NCI-H2196 (cell line): ENCODE results near the gene DBF4B.

ENCODE experiments used
- DNase-seq: peaks from one replicate; lab custom pipeline; 2025; ENCODE audit not compliant: unreplicated experiment; lab: John Stamatoyannopoulos, UW

DBF4B gene

DNA sequence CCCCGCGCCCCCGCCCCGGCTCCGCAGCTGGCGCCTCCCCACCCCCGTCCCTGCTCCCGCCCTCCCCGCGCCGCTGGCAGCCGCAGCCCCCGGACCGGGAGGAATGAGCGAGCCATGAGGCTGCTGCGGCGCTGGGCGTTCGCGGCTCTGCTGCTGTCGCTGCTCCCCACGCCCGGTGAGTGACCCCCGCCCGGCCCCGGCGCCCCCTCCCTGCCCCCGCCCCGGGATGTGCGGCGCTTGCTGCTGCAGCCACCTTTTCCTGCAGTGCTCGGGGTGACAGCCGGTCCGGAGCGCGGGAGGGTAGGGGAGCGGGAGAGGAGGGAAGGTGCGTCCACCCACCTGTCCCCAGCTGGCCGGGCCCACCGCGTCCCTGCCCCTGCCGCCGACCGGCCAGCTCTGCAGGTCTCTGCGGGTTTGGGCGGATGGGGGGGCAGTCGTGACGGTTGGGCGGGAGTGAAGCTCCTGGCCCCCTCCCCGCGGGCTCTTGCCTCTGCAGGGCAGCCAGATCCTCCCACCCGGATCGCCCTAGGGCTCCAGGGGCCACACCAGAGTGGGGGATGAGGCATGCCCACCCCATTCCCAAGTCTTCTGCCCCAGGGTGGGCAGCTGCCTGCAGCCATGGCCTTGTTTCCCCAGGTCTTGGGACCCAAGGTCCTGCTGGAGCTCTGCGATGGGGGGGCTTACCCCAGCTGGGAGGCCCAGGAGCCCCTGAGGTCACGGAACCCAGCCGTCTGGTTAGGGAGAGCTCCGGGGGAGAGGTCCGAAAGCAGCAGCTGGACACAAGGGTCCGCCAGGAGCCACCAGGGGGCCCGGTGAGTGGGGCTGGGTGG lies 50.8 kb downstream of the DBF4B start:
- no peak for DNase-seq

DNA sequence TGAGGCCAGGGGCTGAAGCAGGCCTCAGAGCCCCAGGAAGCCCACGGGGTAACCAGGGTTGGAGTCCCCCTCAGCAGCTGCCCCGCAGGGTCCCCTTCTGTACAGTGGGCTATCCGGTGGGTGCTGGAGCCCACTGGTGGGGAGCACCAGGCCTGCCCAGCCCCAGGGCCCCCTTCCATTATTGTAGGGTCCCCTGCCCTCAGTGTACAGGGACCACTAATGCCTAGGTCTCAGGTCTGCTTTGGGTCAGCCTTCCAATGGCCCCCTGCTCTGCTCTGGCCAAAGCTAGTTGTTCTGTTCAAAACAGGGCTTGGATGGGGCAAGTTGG lies 51.4 kb downstream of the DBF4B start:
- DNase-seq, result no peak

DNA sequence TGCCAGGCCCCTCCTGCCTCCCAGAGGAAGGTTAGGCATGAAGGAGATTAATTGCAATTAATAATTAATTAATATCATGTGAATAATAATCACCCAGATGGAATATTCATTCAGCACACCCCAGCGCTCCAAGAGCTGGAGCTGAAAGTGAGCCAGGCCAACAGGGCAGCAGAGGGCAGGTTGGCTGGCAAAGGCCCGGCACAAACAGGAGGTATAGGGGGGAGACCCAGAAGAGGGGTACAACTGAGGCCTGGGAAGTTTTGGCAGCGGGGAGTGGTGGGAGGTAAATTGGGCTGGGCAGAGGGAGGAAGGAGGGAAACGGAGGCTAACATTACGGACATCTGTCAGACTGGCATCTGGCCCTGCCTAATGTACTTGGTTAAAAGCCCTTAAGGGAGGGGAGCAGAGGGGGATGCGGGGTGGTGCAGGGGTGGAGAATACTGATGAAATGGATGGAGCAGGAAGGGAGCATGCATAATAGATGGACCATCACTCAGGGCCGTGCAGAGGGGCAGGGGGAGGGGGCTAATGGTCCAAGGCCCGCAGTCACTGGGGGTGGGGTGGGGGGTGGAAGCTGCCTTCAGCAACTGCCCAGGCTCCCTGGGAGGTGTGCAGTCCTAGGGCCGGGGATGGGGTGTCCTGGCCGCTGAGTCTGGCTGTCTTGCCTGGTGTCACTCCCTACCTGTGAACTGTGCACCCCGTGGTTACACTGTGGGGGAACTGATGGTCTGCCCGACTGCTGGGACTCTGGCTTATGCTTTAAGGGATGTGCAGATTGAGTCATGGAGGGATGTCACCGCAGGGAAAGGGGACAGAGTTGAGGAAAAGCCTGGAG lies 52.2 kb downstream of the DBF4B start:
- no peak for DNase-seq

DNA sequence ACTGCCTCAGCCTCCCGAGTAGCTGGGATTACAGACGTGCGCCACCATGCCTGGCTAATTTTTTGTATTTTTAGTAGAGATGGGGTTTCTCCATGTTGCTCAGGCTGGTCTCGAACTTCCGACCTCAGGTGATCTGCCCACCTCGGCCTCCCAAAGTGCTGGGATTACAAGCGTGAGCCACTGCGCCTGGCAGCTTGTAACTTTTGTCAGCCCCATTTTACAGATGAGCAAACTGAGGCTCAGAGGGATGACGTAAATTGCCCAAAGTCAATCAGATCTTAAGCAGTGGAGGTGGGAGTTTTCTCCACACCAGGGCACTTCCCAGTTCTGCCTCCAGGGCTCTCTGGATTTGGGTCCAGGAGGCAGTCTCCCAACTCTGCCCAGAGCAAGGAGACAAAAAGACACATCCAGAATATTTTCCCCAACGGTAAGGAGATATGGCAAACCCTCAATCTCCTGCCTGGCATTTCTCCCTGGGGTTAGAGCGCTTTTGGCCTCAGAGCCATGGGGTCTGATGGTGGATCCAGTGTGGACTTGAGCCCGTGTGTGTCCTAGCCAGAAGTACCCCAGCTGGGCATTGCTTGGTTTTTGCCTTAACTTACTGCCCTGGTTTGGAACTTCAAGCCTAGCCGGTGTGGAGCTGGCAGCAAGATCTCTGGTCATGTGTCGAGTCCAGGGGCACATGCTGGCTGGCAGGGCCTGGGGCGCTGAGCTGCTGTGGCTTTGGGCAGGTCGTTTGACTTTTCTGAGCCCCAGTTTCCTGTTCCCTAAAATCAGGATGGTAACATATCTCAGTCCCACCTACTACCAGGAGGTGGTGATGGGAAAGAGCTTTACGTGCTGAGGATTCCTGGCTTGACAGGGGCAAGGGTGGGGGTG lies 53.7 kb downstream of the DBF4B start:
- no peak for DNase-seq

DNA sequence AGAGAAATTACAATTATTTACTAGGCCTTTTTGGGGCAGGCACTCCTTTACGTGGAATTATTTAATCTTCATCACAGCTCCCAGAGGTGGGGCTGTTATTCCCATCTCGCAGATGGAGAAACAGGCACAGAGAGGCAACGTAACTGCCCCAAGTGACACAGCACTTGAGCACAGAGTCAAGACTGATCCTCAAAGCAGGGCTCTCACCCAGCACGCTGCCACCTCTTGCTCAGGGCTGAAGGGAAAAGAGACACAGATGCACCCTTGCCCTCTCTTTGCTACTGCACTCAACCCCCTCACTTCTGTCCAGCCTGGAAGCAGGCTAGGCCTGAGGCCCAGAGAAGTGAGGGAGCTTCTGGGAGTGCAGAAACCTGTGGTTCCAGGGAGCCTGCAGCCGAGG lies 54.7 kb downstream of the DBF4B start:
- DNase-seq, result no peak

DNA sequence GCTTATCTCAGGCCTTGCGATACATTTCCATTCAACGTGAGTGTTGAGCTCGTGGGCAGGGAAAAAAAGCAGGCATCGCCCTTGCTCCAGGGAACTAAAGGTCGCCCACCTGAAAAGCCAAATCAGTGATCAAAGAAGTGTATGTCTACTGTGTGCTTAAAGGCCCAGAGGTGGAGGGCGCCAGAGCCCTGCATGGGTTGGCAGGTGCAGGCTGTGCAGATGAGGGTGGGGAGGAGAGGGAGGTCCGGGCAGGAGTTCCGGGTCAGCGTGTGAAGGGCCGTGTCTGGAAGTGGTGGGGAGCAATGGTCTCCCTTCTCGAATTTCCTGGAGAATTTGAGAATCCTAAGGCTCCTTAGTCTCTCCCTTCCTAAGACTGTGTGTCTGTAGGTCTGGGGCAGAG lies 57.5 kb downstream of the DBF4B start:
- DNase-seq, result no peak

DNA sequence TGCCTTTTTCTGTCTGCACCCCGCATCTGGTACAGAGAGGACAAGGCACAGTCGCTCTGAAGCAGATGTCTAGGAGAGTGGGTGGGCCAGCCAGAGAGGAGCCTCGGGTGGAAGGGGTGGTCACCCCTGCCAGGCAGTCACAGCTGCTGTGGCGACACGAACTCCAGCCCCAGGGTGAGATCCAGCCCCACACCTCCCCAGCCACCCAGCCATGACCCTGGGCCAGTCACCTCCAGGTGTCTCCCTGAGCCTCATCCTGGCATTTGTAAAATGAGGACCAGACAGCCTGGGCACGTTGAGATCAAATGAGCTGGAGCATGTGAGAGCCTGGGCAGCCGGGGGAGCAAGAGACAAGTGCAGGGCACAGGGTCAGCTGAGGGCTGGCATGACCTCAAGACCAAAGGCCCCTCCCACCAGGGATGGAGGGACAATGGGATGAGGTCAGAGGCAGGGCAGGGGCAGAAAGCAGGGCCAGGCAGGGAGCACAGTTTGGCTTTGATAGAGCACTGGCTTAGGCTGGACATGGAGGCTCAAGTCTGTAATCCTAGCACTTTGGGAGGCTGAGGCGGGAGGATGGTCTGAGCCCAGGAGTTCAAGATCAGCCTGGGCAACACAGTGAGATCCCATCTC lies 58.1 kb downstream of the DBF4B start:
- DNase-seq, result peak; percentile 23

DNA sequence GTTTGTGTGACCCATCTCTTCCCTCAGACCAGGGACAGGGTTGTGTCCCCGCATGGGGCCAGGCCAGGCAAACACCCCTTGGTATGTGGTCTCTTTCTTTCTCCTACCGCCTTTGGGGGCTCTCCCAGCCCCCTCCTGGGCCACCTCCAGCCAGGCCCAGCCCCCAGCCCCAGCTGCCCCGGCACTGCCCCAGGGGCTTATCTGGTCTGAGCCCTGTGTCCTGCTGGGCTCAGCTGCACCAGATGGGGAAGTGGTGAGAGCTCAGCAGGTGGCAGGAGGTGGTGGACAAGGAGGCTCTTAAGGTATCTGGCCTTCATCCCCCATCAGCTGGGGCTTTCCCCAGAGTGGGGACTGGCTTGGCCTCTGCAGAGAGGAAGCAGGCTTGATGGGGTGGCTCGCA lies 59.0 kb downstream of the DBF4B start:
- no peak for DNase-seq

DNA sequence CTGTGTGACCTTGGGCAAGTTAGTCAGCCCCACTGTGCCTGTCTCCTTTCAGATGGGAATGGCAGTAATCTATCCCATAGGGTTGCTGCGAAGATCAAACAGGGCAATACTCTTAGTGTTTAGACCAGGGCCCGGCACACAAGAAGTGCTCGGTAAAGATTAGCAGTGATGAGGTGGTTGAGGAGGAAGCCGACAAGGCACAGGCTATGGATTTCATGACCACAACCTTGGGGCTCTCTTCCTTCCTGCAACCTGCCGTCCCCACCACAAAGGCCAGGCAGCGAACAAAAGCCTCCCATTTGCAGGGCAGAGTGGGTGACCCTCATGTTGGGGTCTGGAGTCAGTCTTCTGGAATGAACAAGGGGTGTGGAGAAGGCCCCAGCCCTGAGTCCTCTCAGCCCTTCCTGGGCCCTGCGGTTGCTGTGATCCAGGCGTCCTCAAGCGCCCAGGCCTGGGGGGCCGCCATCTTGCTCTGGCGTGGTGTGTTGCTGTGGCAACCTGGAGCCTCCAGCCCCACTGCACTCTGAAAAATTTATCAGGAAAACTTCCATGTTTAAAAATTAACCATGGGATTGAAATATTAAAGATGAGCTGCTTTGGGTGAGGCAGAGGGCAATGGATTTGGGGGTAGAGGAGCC lies 60.2 kb downstream of the DBF4B start:
- no peak for DNase-seq

DNA sequence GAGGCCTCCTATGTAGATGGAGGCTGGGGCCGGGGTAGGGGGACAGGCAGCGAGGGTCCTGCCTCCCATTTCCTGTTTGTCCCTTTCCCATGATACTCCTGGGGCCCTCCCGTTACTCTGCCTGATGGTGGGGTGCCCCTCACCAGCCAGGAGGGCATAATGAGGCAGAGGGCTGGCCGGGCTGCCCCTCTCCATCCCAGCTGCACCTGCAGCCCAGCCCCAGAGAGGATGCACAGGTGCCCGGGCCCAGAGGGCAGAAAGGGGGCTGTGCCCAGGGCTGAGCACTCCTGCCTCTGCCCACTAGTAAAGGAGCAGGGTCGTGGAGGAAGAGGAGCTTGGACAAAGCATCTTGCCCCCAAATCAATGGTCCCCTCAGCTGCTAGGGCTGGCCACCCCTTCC lies 60.8 kb downstream of the DBF4B start:
- DNase-seq, result no peak

DNA sequence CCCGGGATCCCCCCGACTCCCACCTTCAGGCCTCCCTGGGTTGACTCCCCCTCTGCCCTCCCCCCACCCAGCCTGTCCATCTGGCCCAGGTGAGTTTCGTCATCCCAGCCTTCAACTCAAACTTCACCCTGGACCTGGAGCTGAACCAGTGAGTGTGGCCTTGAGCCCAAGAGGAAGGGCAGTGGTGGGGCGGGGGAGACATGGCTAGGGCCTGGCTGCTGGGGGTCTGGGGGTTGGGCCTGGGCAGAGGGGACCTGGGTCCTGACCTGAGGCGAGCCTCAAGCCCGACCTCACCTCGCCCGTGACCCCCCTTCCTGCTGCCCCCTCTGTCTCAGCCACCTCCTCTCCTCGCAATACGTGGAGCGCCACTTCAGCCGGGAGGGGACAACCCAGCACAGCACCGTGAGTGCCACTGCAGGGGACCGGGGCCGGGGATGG lies 61.2 kb downstream of the DBF4B start:
- DNase-seq, result no peak

DNA sequence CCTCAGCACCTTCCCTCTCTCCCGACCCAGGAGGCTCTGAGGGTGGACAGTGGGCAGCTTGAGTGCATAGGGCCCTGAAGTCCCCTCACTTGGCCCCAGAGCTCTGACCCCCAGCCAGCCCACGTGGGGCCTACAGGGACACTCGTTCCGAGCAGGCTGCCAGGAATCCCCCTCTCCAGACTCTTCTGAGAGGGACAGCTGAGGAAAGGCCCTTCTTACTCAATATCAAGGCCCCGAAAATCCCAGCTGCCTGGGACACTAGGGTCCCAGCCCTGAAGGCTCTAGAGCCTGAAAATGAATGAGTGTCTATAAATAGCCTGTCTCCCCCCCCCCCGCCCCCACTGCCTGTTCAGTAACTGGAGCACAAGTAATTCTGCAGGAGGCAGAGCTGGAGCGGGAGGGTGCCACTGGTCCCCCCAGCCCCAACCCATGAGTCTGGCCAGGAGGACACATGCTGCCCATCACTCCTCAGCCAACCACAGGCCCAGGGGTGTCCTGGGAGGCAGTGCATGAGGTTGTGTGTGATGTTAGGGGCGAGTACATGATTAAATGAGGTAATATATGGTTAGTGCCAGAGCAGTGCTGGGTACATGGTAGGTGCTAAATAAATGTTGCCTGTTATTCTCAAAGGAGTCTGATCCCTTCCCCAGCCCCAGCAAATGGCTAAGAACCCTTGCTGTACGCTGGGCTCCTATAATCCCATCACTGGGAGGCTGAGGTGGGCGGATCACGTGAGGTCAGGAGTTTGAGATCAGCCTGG lies 61.9 kb downstream of the DBF4B start:
- no peak for DNase-seq

DNA sequence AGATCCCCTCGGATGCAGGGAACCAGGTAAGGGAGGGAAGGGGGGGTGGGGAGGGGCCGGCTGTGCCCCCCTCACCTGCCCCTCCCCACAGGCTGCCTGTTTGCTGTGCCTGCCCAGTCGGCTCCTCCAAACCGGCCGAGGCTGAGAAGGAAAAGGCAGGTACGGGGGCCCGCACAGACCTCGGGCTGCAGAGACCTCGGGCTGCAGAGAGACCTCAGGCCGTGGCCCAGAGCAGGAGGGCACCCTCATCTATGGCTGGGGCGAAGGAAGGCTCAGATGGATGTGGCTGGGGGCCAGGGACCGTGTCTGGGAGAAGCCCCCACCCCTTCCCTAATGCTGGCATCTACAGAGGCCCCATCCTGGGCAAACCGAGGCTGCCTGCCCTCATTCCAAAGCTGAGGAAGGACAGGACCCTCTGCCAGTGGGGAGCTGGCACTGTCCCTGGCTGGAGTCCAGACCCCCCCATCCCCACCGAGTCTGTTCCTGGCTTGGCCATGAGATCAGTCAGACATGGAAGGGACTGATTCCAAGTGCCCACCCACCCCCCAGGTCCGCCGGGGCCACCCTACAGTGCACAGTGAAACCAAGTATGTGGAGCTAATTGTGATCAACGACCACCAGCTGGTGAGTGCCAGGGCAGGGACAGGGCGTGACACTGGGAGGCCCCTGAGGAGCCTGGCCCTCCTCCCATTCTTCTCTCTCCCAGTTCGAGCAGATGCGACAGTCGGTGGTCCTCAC lies 64.0 kb downstream of the DBF4B start:
- DNase-seq, result no peak

DNA sequence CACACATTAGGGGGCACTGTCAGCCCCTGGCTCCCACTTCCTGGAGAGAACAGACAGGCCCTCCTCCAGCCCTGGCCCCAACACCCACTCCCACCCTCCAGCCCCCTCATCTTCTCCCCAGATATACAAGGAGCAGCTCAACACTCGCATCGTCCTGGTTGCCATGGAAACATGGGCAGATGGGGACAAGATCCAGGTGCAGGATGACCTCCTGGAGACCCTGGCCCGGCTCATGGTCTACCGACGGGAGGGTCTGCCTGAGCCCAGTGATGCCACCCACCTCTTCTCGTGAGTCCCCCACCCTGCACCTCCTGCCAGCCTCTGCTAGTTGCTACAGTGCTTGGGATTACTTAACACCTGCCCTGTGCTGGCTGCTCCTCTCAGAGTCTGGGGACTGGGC lies 64.7 kb downstream of the DBF4B start:
- no peak for DNase-seq

DNA sequence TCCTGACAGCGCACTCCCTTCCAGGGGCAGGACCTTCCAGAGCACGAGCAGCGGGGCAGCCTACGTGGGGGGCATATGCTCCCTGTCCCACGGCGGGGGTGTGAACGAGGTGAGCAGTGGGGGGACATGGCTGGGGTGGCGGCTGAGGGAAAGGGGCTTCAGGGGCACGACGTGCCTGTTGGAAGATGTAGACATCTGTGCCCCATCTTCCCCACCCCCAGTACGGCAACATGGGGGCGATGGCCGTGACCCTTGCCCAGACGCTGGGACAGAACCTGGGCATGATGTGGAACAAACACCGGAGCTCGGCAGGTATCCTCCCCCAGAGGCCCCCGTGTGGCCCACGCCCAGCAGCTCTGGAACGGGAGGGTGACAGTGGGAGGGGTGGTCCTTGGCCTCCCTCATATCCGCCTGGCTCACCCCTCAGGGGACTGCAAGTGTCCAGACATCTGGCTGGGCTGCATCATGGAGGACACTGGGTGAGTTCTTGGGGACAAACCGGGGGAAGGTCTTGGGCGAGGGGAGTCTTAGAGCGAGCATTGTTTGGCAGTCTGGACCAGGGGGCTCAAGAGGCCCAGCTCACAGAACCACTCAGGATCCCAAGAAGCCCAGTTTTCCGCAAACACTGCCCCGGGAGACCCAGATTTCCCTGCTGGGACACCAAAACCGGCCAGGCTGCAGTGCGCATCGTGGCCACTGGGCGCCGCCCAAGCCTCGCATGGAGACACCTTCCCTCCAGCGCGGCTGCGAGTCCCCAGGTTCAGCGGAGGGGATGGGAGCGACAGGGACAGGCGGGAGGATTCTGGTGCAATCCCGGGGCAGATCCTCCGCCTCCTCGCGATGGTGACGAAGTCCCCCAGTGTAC lies 66.0 kb downstream of the DBF4B start:
- DNase-seq, result peak; percentile 93

DNA sequence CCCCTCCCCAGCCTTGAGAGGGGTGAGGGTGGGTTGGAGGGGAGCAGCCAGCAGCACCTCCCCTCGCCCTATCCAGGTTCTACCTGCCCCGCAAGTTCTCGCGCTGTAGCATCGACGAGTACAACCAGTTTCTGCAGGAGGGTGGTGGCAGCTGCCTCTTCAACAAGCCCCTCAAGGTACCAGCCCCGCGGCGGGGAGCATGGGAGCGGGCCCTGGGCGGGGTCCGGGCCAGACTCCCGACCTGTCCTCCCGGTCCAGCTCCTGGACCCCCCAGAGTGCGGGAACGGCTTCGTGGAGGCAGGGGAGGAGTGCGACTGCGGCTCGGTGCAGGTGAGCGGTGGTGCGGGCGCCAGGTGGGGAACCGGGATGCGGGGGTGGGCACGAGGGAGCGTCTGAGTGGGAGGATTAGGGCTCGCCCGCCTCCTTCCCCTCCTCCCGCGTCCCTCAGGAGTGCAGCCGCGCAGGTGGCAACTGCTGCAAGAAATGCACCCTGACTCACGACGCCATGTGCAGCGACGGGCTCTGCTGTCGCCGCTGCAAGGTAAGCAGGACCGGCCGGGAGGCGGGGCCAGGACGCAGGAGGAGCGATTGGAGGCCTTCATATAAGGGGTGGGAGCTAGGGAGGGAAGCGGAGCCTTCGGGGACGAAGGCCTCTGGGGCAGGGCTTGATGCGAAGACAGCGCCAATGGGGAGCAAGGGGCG lies 66.8 kb downstream of the DBF4B start:
- DNase-seq, result peak; percentile 98

DNA sequence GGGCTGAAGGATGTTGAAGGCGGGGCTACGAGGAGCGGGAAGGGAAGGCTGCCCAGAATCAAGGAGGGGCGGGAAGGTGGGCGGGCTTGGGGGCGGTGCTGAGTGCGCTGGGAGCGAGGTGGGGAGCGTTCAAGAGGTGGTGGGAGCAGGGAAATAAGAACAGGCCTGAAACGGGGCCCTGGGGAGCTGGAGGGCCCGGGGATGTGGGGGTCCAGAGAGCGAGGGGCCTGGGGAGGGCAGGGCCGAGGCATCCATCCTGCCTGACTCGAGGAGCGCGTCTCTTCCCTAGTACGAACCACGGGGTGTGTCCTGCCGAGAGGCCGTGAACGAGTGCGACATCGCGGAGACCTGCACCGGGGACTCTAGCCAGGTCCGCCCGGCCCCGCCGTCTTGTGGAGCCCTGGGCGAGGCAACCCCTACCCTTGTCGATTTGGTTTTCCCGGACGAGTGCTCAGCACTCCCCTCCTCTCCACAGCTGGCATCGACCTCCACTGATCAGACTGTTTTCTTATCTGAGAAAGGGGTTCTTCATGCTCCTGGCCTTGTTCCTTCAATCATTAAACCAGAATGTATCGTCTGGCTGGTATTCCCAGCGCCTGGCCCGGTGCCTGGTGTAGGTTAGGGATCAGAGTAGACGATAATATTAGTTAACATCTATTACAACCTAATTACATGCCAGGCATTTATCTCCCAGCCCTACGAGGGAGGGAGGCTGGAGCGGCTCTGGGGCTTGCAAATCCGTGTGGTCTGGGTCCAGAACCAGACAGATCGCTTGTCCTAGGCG lies 67.6 kb downstream of the DBF4B start:
- DNase-seq, result peak; percentile 79
